Epithelial cell of prostate (primary cell): Measurements from ENCODE around the gene SGCD.

Experiments used
- DNase-seq: peaks from one replicate; pipeline ENCODE4 v3.0.0-alpha.2; 2011; ENCODE audit warnings: low read depth, low spot score
- H3K27ac ChIP-seq: fragments of 450-650 bp; 2 replicates; pipeline ENCODE4 v1.5.1; 2017; ENCODE audit warnings: mild to moderate bottlenecking

The SGCD gene

GRCh38 chr5:156718985-156719384 is 392.0 kb downstream of the SGCD start:
- H3K27ac ChIP-seq, result no peak overlapping the region
- no peak for DNase-seq

DNA sequence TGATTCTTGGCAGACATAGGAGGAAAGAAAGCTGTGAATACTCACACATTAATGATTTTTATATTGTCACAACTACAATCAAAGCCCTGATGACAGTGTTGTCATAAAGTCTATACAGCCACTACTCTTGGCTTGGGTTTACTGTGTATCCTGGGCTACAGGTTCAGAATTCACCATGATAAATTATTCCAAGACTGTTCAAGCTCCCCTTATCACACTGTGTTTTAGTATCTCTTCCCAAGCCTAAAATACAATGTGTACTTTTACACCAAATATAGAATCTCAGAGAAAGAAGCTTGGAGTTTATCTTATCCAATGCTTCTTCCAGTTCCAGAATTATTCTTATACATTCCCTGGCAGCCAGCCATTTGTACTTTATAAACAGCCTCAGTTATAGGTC is 395.4 kb downstream of the SGCD start:
- DNase-seq, result no peak

GRCh38 chr5:156735477-156735876 is 408.5 kb downstream of the SGCD start:
- H3K27ac ChIP-seq, result no peak overlapping the region
- no peak for DNase-seq

More for the DNA sequence above, 395.4 kb downstream of the SGCD start:
- H3K27ac ChIP-seq, result no peak overlapping the region

DNA sequence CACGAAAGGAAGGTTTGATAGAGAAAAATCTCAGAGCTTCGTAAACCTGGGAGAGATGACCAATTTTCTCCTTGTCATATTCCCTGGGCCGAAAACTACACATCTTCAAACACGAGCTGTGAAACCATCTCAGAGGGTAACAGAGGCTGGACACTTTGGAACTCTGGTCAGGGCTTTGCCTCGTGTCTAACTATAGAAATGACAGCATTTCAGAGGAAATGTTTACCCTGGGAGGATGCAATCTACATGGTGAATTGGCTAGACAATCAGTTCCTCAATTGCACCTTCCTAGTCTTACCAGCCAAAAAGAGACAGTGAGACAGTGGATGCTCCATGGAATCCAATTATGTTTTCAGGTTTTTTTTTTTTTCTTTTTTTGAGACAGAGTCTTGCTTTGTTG is 414.6 kb downstream of the SGCD start:
- H3K27ac ChIP-seq, result no peak overlapping the region
- no peak for DNase-seq

- no peak for DNase-seq
- no peak overlapping the region for H3K27ac ChIP-seq
Measured at GRCh38 chr5:156753846-156754245, 426.9 kb downstream of the SGCD start.

DNA sequence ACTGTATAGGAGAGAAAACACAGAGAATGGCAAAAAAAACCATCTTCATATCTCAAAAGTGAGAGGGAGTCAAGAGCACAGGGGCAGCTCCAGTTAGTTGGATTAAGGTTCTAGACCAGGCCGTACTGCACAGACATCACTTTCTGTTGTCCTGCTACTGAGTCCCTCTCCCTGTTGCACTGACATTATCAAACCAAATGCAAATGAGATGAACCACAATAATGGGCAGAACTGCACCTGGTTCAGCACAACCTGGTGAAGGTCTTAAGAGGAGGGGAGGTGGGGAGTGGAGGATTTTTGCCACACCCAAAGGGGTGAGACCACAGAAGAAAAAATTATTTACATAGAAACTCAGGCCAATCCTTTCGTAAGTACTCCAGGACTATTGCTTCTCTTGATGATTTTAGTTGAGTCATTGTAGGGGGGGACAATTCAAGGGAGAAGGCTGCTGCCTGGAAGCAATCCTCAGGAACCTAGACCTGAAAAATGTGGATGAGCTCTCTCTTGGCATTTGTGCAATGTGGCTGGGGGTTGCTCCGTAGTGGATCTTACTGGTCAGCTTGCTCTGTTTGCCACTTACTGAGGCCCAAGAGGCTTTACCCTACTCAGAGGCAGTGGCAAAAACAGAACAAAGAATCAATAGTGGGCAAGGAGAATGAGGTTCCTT is 428.6 kb downstream of the SGCD start:
- no peak for DNase-seq

DNA sequence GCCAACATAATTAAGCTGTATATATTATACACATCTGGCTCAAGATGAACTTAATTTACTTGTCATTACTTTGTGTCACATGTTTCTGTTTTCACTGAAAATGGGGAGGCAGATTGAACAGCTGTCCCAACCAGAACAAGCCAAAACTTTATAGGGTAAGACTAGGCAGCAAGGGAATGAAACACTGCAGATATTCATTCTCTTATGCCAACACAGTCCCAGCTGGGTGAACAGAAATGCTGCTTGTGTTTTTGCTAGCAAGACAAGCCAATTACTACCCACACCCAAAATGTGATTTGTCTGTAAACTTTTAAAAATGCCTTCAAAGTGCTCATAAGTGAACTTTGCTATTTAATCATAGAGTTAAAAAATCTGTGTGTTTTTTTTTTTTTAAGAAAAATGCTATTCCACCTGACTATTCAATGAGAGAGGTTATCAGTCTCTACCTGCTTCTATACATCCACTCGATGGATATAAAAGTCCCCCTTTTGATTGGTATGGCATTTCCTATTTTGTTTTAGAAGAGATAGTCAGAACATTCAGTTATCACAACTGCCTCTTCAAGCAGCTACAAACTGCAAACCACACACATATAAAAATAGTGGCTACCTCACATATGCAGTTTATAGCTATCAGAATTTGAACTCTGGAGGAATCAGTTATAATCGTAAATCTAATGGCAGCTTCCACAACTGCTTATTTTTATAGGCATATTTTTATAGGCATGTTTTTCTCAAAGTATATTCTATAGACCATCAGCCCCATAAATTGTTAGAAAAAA is 431.2 kb downstream of the SGCD start:
- no peak for DNase-seq
- no peak overlapping the region for H3K27ac ChIP-seq

More for the DNA sequence above, 428.6 kb downstream of the SGCD start:
- no peak overlapping the region for H3K27ac ChIP-seq

- no peak overlapping the region for H3K27ac ChIP-seq
- no peak for DNase-seq
Measured at GRCh38 chr5:156759156-156759555, 432.2 kb downstream of the SGCD start.

- no peak for DNase-seq
- no peak overlapping the region for H3K27ac ChIP-seq
Measured at GRCh38 chr5:156762771-156763170, 435.8 kb downstream of the SGCD start.

DNA sequence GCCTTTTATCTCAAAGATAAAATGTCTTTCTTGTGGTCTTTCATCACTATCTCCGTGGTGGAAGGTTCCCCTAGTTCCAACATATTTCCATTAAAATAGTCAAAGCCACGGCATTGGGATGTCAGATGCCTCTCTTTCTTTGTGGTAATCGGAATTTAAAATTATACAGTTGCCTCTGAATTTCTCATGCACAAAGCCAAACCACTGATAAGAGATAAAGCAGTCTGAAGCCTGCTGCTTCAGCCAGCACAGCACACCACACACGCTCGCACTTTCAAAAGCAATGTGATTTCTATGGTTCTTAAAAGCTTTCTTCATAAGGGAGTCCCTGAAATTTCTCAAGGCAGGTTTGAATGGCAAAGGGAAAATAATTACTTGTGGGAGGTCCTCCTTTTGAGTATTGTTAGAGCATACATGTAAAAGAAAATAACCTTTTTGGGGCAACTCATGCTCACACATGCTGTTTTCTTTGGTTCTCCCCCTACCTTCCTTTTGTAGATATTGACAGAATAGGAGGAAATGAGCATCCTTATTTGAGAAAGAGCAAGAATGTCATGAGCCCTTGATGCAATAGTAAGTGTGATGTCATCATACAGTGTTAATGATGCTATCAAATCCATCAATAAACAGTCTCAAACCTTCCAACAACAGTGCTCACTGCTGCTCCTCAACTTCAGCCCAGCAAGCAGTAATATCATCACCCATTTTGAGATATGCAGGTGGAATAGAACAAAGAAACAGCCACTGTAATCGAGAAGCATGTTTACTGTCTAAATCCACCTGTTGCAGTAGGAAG is 437.4 kb downstream of the SGCD start:
- DNase-seq, result no peak
- H3K27ac ChIP-seq, result no peak overlapping the region

DNA sequence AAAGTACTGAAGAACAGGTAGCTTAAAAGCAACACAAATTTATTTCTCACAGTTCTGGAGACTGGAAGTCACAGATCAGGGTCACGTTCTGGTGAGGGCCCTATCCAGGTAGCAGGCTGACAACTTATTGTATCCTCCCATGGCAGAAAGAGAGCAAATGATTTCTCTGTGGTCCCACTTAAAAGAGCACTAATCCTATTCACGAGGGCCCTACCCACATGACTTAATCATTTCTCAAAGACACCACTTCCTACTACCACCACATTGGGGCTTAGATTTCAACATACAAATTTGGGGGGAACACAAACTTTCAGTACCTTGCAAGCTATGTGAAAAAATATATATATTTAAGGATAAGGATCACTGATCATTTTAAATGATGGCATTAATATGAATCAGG is 447.3 kb downstream of the SGCD start:
- DNase-seq, result no peak
- H3K27ac ChIP-seq, result no peak overlapping the region

DNA sequence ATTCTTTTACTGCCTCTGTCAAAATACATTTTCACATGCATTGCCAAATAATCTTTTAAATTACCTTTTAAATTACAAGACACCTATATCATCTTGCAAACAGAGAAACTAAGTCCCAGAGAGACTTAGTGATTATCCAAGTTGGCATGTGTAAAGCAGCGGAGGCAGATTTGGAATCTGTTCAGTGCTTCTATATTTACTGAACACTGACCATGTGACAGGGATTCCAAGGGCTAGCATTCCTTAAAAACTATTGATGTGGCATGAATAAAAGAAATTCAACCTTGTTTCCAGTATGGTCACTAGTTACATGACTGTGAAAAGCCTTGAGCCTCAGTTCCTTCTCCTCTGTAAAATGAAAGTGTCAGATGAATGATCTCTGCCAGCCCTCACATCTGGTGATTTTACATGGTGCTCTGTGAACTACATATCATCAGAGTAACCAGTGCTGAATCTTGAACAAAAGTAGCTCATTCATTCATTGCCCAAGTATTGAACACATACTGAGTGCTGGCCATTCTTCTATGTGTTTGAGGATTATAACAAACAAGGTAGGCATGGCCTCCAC is 451.3 kb downstream of the SGCD start:
- no peak for DNase-seq
- no peak overlapping the region for H3K27ac ChIP-seq

DNA sequence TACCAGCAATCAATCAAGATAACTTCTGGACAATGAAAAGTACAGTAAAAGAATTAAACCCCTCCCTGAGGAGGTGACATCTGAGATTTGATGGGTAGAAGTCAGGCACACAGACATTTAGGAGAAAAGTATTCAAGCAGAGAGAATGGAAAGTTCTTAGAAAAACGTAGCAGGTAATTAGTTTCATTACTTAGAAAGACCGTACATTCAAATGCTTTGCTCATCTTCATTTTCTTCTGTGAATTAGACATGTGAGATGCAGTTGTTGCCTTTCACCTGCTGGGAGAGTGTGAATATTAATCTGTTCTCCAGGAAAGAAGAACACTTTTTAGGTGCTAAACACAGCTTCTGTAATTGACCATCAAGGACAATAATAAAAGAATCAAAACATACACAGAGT is 451.8 kb downstream of the SGCD start:
- DNase-seq, result no peak
- H3K27ac ChIP-seq, result no peak overlapping the region

- DNase-seq, result no peak
- H3K27ac ChIP-seq, result no peak overlapping the region
Measured at GRCh38 chr5:156779436-156779835, 452.5 kb downstream of the SGCD start.

- no peak for DNase-seq
- no peak overlapping the region for H3K27ac ChIP-seq
Measured at GRCh38 chr5:156783092-156783491, 456.1 kb downstream of the SGCD start.

GRCh38 chr5:156794687-156795086 is 467.7 kb downstream of the SGCD start:
- DNase-seq, result no peak
- no peak overlapping the region for H3K27ac ChIP-seq

DNA sequence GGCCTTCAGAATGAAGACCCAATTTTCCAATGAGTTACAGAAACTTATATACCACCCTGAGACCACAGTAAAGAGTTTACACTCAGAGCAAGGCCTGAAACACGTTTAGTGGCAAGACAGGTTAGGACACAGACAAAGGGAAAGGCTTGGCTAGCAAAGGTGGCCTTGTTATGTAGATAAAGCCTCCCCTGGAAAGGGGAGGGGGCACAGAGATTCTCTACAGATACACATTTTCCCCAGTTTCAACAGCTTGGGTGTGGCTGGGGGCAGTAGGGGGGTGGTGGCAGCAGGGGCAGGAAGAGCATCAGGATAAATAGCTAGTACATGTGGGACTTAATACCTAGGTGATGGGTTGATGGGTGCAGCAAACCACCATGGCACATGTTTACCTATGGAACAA is 471.2 kb downstream of the SGCD start:
- DNase-seq, result no peak
- H3K27ac ChIP-seq, result no peak overlapping the region

DNA sequence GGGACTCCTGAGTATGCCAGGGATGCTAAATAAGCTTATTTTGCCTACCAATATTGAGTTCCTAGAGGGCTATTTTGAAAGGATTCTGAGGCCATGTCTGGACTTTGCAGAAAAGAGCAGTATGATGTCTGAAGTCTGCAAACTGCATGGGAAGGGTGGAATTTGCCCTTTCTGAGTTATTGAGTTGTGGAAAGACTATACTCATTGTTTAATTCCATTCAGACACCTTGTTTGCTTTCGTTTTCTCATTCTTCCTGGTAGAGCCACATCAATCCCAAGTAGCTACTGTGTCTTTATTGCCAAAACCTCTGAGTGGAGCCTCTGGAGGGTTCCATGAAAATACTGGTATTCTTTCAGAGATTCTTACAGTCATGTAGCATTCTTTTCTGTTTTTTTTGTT is 472.2 kb downstream of the SGCD start:
- no peak for DNase-seq
- no peak overlapping the region for H3K27ac ChIP-seq

- H3K27ac ChIP-seq, result no peak overlapping the region
Measured at GRCh38 chr5:156800929-156801328, 474.0 kb downstream of the SGCD start.

DNA sequence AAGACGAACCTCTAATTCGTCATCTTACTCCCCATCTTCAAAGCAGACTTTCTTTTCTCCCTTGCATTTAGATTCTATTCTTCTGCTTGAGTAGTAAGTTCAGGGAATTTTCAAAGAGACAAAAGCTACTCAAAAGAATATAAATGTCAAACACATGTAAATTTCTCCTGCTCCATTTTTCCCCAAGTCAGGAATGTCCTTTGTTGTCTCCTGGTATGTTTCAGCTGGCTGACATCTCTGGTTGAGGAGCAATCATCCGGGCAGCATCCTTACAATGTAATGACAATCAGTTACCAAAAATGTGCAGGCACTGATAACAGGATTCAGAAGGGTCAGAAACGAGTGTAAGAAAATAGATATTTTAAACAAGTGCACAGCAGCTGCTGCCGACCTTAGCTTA is 475.5 kb downstream of the SGCD start:
- DNase-seq, result no peak
- H3K27ac ChIP-seq, result no peak overlapping the region

More at GRCh38 chr5:156800929-156801328, 474.0 kb downstream of the SGCD start:
- DNase-seq, result no peak

DNA sequence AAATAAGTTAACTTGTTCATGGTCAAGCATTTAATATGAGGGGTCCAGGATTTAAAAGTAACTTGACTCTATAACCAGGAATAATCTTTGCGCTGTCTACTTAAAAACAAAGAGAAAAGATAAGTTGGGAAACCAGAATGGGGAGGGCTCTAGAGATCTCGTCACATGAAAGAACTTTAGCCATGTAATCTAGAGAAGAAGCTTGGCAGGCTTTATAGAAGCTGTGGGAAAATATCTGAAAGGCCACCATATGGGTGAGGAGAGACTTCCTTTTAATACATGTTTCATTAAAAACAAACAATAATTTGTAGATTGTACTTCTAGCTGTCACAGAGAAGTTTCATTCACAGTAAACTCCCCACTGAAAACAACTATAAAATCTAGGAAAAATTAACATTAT is 476.4 kb downstream of the SGCD start:
- H3K27ac ChIP-seq, result no peak overlapping the region
- no peak for DNase-seq
